Tibial nerve (tissue), 4 donors: ENCODE results near the gene HADH. TPM values are rescaled to one million over a fixed set of nuclear protein-coding genes. Genes with fewer than 3 reads are reported as not detected.

Experiments used
- DNase-seq, 2 donors: peaks; one replicate each; pipeline ENCODE4 v3.0.0-alpha.2; 2019; ENCODE audit warnings: low spot score in 2 of 2
- H3K27ac ChIP-seq, 4 donors: fragments of 200-600 bp; sonication (generic) in 3 of 4; one replicate each; pipeline ENCODE4 v1.5.1; 2017 to 2019; ENCODE audit warnings: mild to moderate bottlenecking in 1 of 4
- H3K27me3 ChIP-seq, 2 donors: fragments of 200-600 bp; sonication (generic) in 1 of 2; one replicate each; pipeline versions ENCODE4 v1.5.1 to v1.6.0; 2017 to 2019
- H3K36me3 ChIP-seq, 3 donors: fragments of 200-600 bp; sonication (generic); one replicate each; pipeline ENCODE4 v1.5.1; 2018 to 2019
- H3K4me1 ChIP-seq, 4 donors: fragments of 200-600 bp; sonication (generic) in 3 of 4; one replicate each; pipeline ENCODE4 v1.5.1; 2017 to 2019
- H3K4me3 ChIP-seq, 4 donors: fragments of 200-600 bp; sonication (generic) in 3 of 4; one replicate each; pipeline ENCODE4 v1.5.1; 2017 to 2019; ENCODE audit warnings: mild to moderate bottlenecking in 1 of 4, moderate library complexity in 1 of 4
- H3K9me3 ChIP-seq, 4 donors: fragments of 200-600 bp; sonication (generic) in 3 of 4; one replicate each; pipeline ENCODE4 v1.5.1; 2017 to 2019
- CTCF ChIP-seq, 5 experiments: fragments of 200-600 bp in 3 of 5; fragments of 450-650 bp in 2 of 5; sonication (generic) in 3 of 5; IDR thresholded peaks; one replicate each; pipeline ENCODE4 v1.5.1; 2016 to 2019; ENCODE audit warnings: antibody characterized with exemption in 5 of 5, mild to moderate bottlenecking in 3 of 5, moderate library complexity in 2 of 5
- EP300 ChIP-seq, 2 donors: sonication (generic); formaldehyde crosslinking; IDR thresholded peaks; one replicate each; pipeline ENCODE4 v1.6.1; 2017; ENCODE audit warnings: antibody characterized with exemption in 2 of 2, mild to moderate bottlenecking in 1 of 2
- POLR2A ChIP-seq, 2 donors: fragments of 450-650 bp; IDR thresholded peaks; one replicate each; pipeline ENCODE4 v1.6.1; 2017; ENCODE audit warnings: antibody characterized with exemption in 2 of 2, mild to moderate bottlenecking in 2 of 2, moderate library complexity in 2 of 2
- WGBS, 2 donors: methylation state at CpG; one replicate each; pipeline ENCODE4 v1.1.5; 2018; 5-methylcytosine and 5-hydroxymethylcytosine counted together
- total RNA-seq, 4 donors: library from RNA; depleted of rRNA; stranded (reverse); fragments of >200 nt; gene quantifications; one replicate each; pipeline ENCODE4 v1.1.0, GENCODE V29; 2016

The HADH gene
- total RNA-seq, 4 donors from 2014 or later: 42.2 to 107 (median 55.9) TPM

- WGBS, 2 donors: 97 to 98% methylated on average over 10 of the region's 10 CpGs
- DNase-seq: no peak
- Histone ChIP-seq H3K9me3 (no peaks in the 10 kb centered on the region), H3K27ac (no peak overlapping the region), H3K4me1 (no peaks in the 10 kb centered on the region), H3K36me3 (peaks cover 0 to 4% (median 0%) of the 10 kb centered on the region in 3 donors), H3K27me3 (no peaks in the 10 kb centered on the region), H3K4me3 (no peak overlapping the region)
- TF ChIP-seq EP300 (IDR thresholded peaks at IDR 0.05): no peak
- TF ChIP-seq CTCF (IDR thresholded peaks at IDR 0.05): no peak
- no peak for TF ChIP-seq POLR2A (IDR thresholded peaks at IDR 0.05)
Measured at GRCh38 chr4:108080747-108081146, 91.1 kb downstream of the HADH start.

GRCh38 chr4:108081256-108081655 is 91.6 kb downstream of the HADH start:
- DNase-seq: no peak
- WGBS, 2 donors: 87 to 90% methylated on average over 16 of the region's 16 CpGs
- Histone ChIP-seq H3K27me3 (no peaks in the 10 kb centered on the region), H3K4me1 (no peaks in the 10 kb centered on the region), H3K9me3 (no peaks in the 10 kb centered on the region), H3K27ac (no peak overlapping the region), H3K36me3 (peaks cover 0 to 4% (median 0%) of the 10 kb centered on the region in 3 donors), H3K4me3 (no peak overlapping the region)
- TF ChIP-seq POLR2A (IDR thresholded peaks at IDR 0.05) (no peak), CTCF (IDR thresholded peaks at IDR 0.05) (no peak), EP300 (IDR thresholded peaks at IDR 0.05) (no peak)

Other genes with a start within 250 kb of the HADH start
- gene SGMS2, start 165.0 kb upstream of the HADH start, total RNA-seq: 100 to 1,000 TPM in 2 of 4 donors, 10 to 100 TPM in 2; 76.6 to 179 (median 127) TPM
- gene CYP2U1, start 58.3 kb upstream of the HADH start, total RNA-seq: 10 to 100 TPM; 24.0 to 50.3 (median 32.9) TPM
- 10 to 100 TPM in 1 of 4 donors, 1 to 10 TPM in 3; 1.9 to 11.7 (median 8.3) TPM for gene LEF1, start 179.0 kb downstream of the HADH start, total RNA-seq